ENCODE results near the gene ALX3.
A peak's percentile ranks its signal among the peaks of the same experiment; 100 is the strongest.

The ALX3 gene

GRCh38 chr1:110091381-110091780 is 20.9 kb upstream of the ALX3 start:
- no peak for TF ChIP-seq CTCF (IDR thresholded peaks at IDR 0.05; ENCODE audit: insufficient read depth, low read depth, low read length, missing control alignments)
- DNase-seq (ENCODE audit: low read depth) = no peak
- H3K4me3 ChIP-seq (ENCODE audit: low read depth, low read length) = no peak overlapping the region

GRCh38 chr1:110089561-110090275 is 19.2 kb upstream of the ALX3 start:
- no peak for TF ChIP-seq CTCF (IDR thresholded peaks at IDR 0.05; ENCODE audit: insufficient read depth, low read depth, low read length, missing control alignments)
- H3K4me3 ChIP-seq (ENCODE audit: low read depth, low read length) = no peak overlapping the region
- DNase-seq (ENCODE audit: low read depth) = no peak

- H3K4me3 ChIP-seq (ENCODE audit: low read depth, low read length) = no peak overlapping the region
- no peak for TF ChIP-seq CTCF (IDR thresholded peaks at IDR 0.05; ENCODE audit: insufficient read depth, low read depth, low read length, missing control alignments)
- no peak for DNase-seq (ENCODE audit: low read depth)
These were observed 18.4 kb upstream of the ALX3 start for GRCh38 chr1:110088739-110089316.

- no peak overlapping the region for H3K4me3 ChIP-seq (ENCODE audit: low read depth, low read length)
- peak; percentile 60 for TF ChIP-seq CTCF (IDR thresholded peaks at IDR 0.05; ENCODE audit: insufficient read depth, low read depth, low read length, missing control alignments)
- peak; percentile 65 for DNase-seq (ENCODE audit: low read depth)
These were observed 17.6 kb upstream of the ALX3 start for GRCh38 chr1:110087812-110088738.

GRCh38 chr1:110086961-110087360 is 16.5 kb upstream of the ALX3 start:
- DNase-seq (ENCODE audit: low read depth) = no peak
- no peak for TF ChIP-seq CTCF (IDR thresholded peaks at IDR 0.05; ENCODE audit: insufficient read depth, low read depth, low read length, missing control alignments)
- no peak overlapping the region for H3K4me3 ChIP-seq (ENCODE audit: low read depth, low read length)

GRCh38 chr1:110085671-110086070 is 15.2 kb upstream of the ALX3 start:
- TF ChIP-seq CTCF (IDR thresholded peaks at IDR 0.05; ENCODE audit: insufficient read depth, low read depth, low read length, missing control alignments) = no peak
- DNase-seq (ENCODE audit: low read depth) = no peak
- H3K4me3 ChIP-seq (ENCODE audit: low read depth, low read length) = no peak overlapping the region

Data from GM12865 (cell line).